ENCODE measurements around the gene PTGFRN.
A peak's percentile ranks its signal among the peaks of the same experiment; 100 is the strongest.

The PTGFRN gene

GRCh38 chr1:117003223-117003875 is 93.6 kb downstream of the PTGFRN start:
- DNase-seq: no peak

- no peak for DNase-seq
These were observed 98.0 kb downstream of the PTGFRN start for GRCh38 chr1:117007719-117008013.

GRCh38 chr1:117008656-117009055 is 98.9 kb downstream of the PTGFRN start:
- no peak for DNase-seq

- DNase-seq: no peak
These were observed 99.4 kb downstream of the PTGFRN start for GRCh38 chr1:117009132-117009531.

GRCh38 chr1:117010310-117010969 is 100.7 kb downstream of the PTGFRN start:
- DNase-seq: no peak

GRCh38 chr1:117011334-117011733 is 101.6 kb downstream of the PTGFRN start:
- DNase-seq: no peak

- DNase-seq: peak; percentile 38
These were observed 103.7 kb downstream of the PTGFRN start for GRCh38 chr1:117013309-117013858.

- no peak for DNase-seq
These were observed 104.5 kb downstream of the PTGFRN start for GRCh38 chr1:117014209-117014608.

GRCh38 chr1:117015724-117016123 is 106.0 kb downstream of the PTGFRN start:
- DNase-seq: peak; percentile 95

GRCh38 chr1:117017062-117017461 is 107.3 kb downstream of the PTGFRN start:
- DNase-seq: peak; percentile 45

- peak; percentile 66 for DNase-seq
These were observed 107.9 kb downstream of the PTGFRN start for GRCh38 chr1:117017648-117018047.

- DNase-seq: no peak
These were observed 110.9 kb downstream of the PTGFRN start for GRCh38 chr1:117020526-117021156.

- no peak for DNase-seq
These were observed 112.4 kb downstream of the PTGFRN start for GRCh38 chr1:117022114-117022513.

GRCh38 chr1:117025568-117025967 is 115.9 kb downstream of the PTGFRN start:
- no peak for DNase-seq

GRCh38 chr1:117026361-117026760 is 116.6 kb downstream of the PTGFRN start:
- no peak for DNase-seq

GRCh38 chr1:117029685-117030084 is 120.0 kb downstream of the PTGFRN start:
- no peak for DNase-seq

- DNase-seq: peak; percentile 29
These were observed 120.7 kb downstream of the PTGFRN start for GRCh38 chr1:117030271-117030877.

GRCh38 chr1:117032266-117032665 is 122.5 kb downstream of the PTGFRN start:
- DNase-seq: no peak

- no peak for DNase-seq
These were observed 123.2 kb downstream of the PTGFRN start for GRCh38 chr1:117032681-117033539.

GRCh38 chr1:117033772-117034171 is 124.1 kb downstream of the PTGFRN start:
- DNase-seq: no peak

- DNase-seq: peak; percentile 69
These were observed 125.1 kb downstream of the PTGFRN start for GRCh38 chr1:117034791-117035290.

GRCh38 chr1:117036018-117036461 is 126.3 kb downstream of the PTGFRN start:
- peak; percentile 7 for DNase-seq

Measured in NCI-H69 (cell line).